Ishikawa (cell line): ENCODE results near the gene SPINK8.

Source experiments
- EP300 ChIP-seq: IDR thresholded peaks from 2 replicates; pipeline ENCODE4 v1.6.1; 2012; ENCODE audit warnings: borderline replicate concordance
- MAX ChIP-seq: IDR thresholded peaks from 2 replicates; pipeline ENCODE4 v1.6.1; 2012
- NFIC ChIP-seq: IDR thresholded peaks from 2 replicates; pipeline ENCODE4 v1.6.1; 2012
- REST ChIP-seq: IDR thresholded peaks from 2 replicates; pipeline ENCODE4 v1.6.1; 2012; ENCODE audit warnings: low read depth, mild to moderate bottlenecking
- TAF1 ChIP-seq: IDR thresholded peaks from 2 replicates; pipeline ENCODE4 v1.6.1; 2012; ENCODE audit warnings: low read depth, mild to moderate bottlenecking
- TEAD4 ChIP-seq: IDR thresholded peaks from 2 replicates; pipeline ENCODE4 v1.6.1; 2012
- USF1 ChIP-seq: IDR thresholded peaks from 2 replicates; pipeline ENCODE4 v1.6.1; 2012
- YY1 ChIP-seq: IDR thresholded peaks from 2 replicates; pipeline ENCODE4 v1.6.1; 2012; ENCODE audit warnings: low read depth
- ZBTB7A ChIP-seq: IDR thresholded peaks from 2 replicates; pipeline ENCODE4 v1.6.1; 2012; ENCODE audit warnings: low read depth

- no peak for TF ChIP-seq NFIC
- no peak for TF ChIP-seq EP300
- TF ChIP-seq USF1, result no peak
- no peak for TF ChIP-seq ZBTB7A
- TF ChIP-seq MAX, result no peak
- no peak for TF ChIP-seq TAF1
- no peak for TF ChIP-seq REST
- TF ChIP-seq TEAD4, result no peak
- TF ChIP-seq YY1, result no peak
Measured at GRCh38 chr3:48267782-48268181, 65.7 kb downstream of the SPINK8 start.
